ENCODE results near the gene KCNMA1. TPM values are rescaled to one million over a fixed set of nuclear protein-coding genes. Genes with fewer than 3 reads are reported as not detected.

KCNMA1 gene
- total RNA-seq, 3 donors from 2014 or later (not counting 1 experiment from before 2014, with no cell fraction given): 0.40 to 1.8 (median 0.63) TPM

GRCh38 chr10:77431980-77432797 is 205.4 kb downstream of the KCNMA1 start:
- Mint-ChIP-seq H3K4me1 (no peaks in the 10 kb centered on the region), H3K27me3 (ENCODE audit: low read depth in 2 of 2) (peaks cover 15 to 17% of the 10 kb centered on the region in 2 donors), H3K9me3 (no peaks in the 10 kb centered on the region), H3K4me3 (no peak overlapping the region), H3K27ac (no peak overlapping the region), H3K36me3 (no peaks in the 10 kb centered on the region)
- no peak for TF ChIP-seq CTCF (IDR thresholded peaks at IDR 0.05)
- no peaks in the 10 kb centered on the region for H3K4me1 ChIP-seq (ENCODE audit: control insufficient read depth, insufficient read depth, low read length)
- H3K27ac ChIP-seq (ENCODE audit: low read length): no peak overlapping the region
- DNase-seq (no peak), ATAC-seq (no peak)
- no peaks in the 10 kb centered on the region for H3K9me3 ChIP-seq (ENCODE audit: control insufficient read depth, insufficient read depth, low read length)
- H3K27me3 ChIP-seq (ENCODE audit: control insufficient read depth, insufficient read depth, low read length): no peaks in the 10 kb centered on the region
- no peaks in the 10 kb centered on the region for H3K36me3 ChIP-seq (ENCODE audit: control insufficient read depth, insufficient read depth, low read length)
- intact Hi-C loops (cut with micrococcal nuclease): no loop called here
- 79% methylated on average over 4 of the region's 4 CpGs for WGBS (ENCODE audit: insufficient coverage)
- no peak overlapping the region for H3K4me3 ChIP-seq (ENCODE audit: low read length)

DNA sequence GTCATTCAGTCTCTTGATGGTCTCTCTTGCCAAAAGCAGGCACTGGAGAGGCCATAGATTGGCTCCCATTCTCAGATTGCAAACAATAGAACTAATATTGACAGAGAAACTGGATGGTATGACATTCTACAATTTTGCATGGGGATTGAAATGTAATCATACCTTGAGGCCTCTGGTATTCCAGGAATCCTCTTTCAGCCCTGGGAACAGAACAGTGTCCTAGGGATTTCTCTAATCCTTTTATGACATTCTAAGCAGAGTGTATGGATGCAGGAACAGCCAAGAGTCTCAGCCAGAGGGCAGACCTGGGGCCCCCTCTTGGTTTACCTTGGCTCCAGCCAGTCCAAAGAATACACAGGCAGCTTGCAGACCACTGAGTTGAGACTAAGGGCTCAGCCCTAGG is 206.4 kb downstream of the KCNMA1 start:
- Histone ChIP-seq H3K36me3 (ENCODE audit: control insufficient read depth, insufficient read depth, low read length) (no peaks in the 10 kb centered on the region), H3K27ac (ENCODE audit: low read length) (no peak overlapping the region), H3K9me3 (ENCODE audit: control insufficient read depth, insufficient read depth, low read length) (no peaks in the 10 kb centered on the region), H3K4me3 (ENCODE audit: low read length) (no peak overlapping the region), H3K27me3 (ENCODE audit: control insufficient read depth, insufficient read depth, low read length) (no peaks in the 10 kb centered on the region), H3K4me1 (ENCODE audit: control insufficient read depth, insufficient read depth, low read length) (no peaks in the 10 kb centered on the region)
- DNase-seq (no peak), ATAC-seq (no peak)
- H3K27me3 Mint-ChIP-seq (ENCODE audit: low read depth in 2 of 2): peaks cover 15 to 17% of the 10 kb centered on the region in 2 donors
- no peak overlapping the region for H3K27ac Mint-ChIP-seq
- no peak for TF ChIP-seq CTCF (IDR thresholded peaks at IDR 0.05)
- no peak overlapping the region for H3K4me3 Mint-ChIP-seq
- no peaks in the 10 kb centered on the region for H3K9me3 Mint-ChIP-seq
- H3K36me3 Mint-ChIP-seq: no peaks in the 10 kb centered on the region
- H3K4me1 Mint-ChIP-seq: no peaks in the 10 kb centered on the region
- intact Hi-C loops (cut with micrococcal nuclease): no loop called here

DNA sequence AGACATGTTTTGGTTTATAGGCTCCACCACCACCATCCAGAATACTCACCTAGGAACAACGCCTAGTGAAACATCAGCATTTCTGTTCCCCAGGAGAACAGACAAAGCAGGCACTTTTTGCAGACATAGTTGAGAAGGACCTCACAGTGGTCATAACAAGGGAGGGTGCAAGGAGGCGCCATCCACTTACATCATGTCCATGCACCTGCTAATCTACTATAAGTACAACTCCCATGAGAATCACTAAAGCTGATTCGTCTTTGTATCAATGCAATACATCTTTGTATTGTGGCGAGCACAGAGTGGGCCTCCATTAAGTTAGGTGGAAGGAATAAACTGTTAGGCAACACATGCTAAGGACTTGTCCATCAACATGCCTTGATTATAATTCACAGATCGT is 207.1 kb downstream of the KCNMA1 start:
- peaks cover 15 to 17% of the 10 kb centered on the region in 2 donors for H3K27me3 Mint-ChIP-seq (ENCODE audit: low read depth in 2 of 2)
- Histone ChIP-seq H3K36me3 (ENCODE audit: control insufficient read depth, insufficient read depth, low read length) (no peaks in the 10 kb centered on the region), H3K27me3 (ENCODE audit: control insufficient read depth, insufficient read depth, low read length) (no peaks in the 10 kb centered on the region), H3K4me3 (ENCODE audit: low read length) (no peak overlapping the region), H3K9me3 (ENCODE audit: control insufficient read depth, insufficient read depth, low read length) (no peaks in the 10 kb centered on the region), H3K4me1 (ENCODE audit: control insufficient read depth, insufficient read depth, low read length) (no peaks in the 10 kb centered on the region), H3K27ac (ENCODE audit: low read length) (no peak overlapping the region)
- H3K9me3 Mint-ChIP-seq: no peaks in the 10 kb centered on the region
- intact Hi-C loops (cut with micrococcal nuclease): no loop called here
- DNase-seq (no peak), ATAC-seq (no peak)
- no peak for TF ChIP-seq CTCF (IDR thresholded peaks at IDR 0.05)
- no peak overlapping the region for H3K27ac Mint-ChIP-seq
- H3K4me3 Mint-ChIP-seq: no peak overlapping the region
- H3K36me3 Mint-ChIP-seq: no peaks in the 10 kb centered on the region
- H3K4me1 Mint-ChIP-seq: no peaks in the 10 kb centered on the region
- 85% methylated on average over 4 of the region's 5 CpGs for WGBS (ENCODE audit: insufficient coverage)
